Measurements from ENCODE around the gene ZNF185.
A peak's percentile ranks its signal among the peaks of the same experiment; 100 is the strongest.
"Not testable (repeated sequence)": the region's sequence is repeated elsewhere in the genome, so short reads cannot be mapped to it uniquely, and the experiment has no call there.

The ZNF185 gene

DNA sequence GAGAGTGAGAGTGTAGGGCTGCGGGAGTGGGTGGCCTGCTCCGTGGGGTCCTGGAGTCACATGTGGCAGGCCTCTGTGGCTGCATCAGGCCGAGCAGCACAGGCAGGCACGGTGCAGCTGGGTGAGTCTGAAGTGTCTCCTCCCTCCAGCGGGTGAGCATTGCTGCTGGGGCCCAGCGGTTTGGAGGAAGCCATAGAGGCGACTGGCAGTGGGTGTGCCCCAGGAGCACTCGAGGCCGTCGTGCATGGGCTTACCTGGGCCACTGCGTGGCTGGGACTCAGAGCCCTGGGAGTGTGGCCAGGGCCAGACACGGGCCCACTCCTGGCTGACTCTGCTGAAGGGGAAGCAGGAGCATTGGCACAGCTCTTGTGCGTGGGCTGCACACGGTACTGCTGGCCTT, 10.6 kb downstream of the ZNF185 start:
- Histone ChIP-seq H3K4me1 (ENCODE audit: insufficient read depth, low read length) (no peaks in the 10 kb centered on the region), H3K4me2 (ENCODE audit: insufficient read depth, low read length) (no peak overlapping the region), H3K4me3 (ENCODE audit: low read depth in 1 of 2, low read length in 2 of 2) (no peak overlapping the region), H3K27ac (ENCODE audit: low read length) (no peak overlapping the region), H4K20me1 (ENCODE audit: insufficient read depth, low read length) (no peaks in the 10 kb centered on the region), H3K9me3 (ENCODE audit: insufficient read depth, low read length, severe bottlenecking) (no peaks in the 10 kb centered on the region), H3K36me3 (ENCODE audit: insufficient read depth, low read length) (no peaks in the 10 kb centered on the region), H2AFZ (ENCODE audit: low read depth, low read length) (no peak overlapping the region), H3K27me3 (ENCODE audit: insufficient read depth, low read length, poor library complexity) (no peaks in the 10 kb centered on the region), H3K79me2 (ENCODE audit: insufficient read depth, low read length) (no peaks in the 10 kb centered on the region), H3K9ac (ENCODE audit: low read depth, low read length) (no peak overlapping the region)
- TF ChIP-seq, protein P1, sequence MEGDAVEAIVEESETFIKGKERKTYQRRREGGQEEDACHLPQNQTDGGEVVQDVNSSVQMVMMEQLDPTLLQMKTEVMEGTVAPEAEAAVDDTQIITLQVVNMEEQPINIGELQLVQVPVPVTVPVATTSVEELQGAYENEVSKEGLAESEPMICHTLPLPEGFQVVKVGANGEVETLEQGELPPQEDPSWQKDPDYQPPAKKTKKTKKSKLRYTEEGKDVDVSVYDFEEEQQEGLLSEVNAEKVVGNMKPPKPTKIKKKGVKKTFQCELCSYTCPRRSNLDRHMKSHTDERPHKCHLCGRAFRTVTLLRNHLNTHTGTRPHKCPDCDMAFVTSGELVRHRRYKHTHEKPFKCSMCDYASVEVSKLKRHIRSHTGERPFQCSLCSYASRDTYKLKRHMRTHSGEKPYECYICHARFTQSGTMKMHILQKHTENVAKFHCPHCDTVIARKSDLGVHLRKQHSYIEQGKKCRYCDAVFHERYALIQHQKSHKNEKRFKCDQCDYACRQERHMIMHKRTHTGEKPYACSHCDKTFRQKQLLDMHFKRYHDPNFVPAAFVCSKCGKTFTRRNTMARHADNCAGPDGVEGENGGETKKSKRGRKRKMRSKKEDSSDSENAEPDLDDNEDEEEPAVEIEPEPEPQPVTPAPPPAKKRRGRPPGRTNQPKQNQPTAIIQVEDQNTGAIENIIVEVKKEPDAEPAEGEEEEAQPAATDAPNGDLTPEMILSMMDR (IDR thresholded peaks at IDR 0.05; ENCODE audit: borderline replicate concordance, extremely low read depth, low read length, poor library complexity, severe bottlenecking): no peak
- no peak for TF ChIP-seq EZH2 (IDR thresholded peaks at IDR 0.05; ENCODE audit: borderline replicate concordance, low read depth, low read length, severe bottlenecking)
- ATAC-seq (ENCODE audit: insufficient read depth, low read depth): no peak
- DNase-seq: no peak

DNA sequence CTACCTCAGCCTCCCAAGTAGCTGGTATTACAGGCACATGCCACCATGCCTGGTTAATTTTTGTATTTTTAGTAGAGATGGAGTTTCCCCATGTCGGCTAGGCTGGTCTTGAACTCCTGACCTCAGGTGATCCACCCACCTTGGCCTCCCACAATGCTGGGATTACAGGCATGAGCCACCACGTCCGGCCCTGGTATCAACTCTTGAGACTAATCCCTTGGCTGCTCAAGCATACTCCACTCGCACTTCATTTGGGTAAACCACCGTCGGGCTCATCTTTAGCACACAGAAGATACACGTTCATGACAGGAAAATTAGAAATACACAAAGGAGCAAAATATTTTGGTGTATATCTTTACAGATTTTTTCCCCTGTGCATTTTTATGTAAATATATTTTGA, 12.2 kb downstream of the ZNF185 start:
- not testable (repeated sequence) for H3K4me3 ChIP-seq (ENCODE audit: low read depth in 1 of 2, low read length in 2 of 2); ATAC-seq (ENCODE audit: insufficient read depth, low read depth); DNase-seq; H2AFZ ChIP-seq (ENCODE audit: low read depth, low read length); H3K4me1 ChIP-seq (ENCODE audit: insufficient read depth, low read length); H3K9ac ChIP-seq (ENCODE audit: low read depth, low read length); H3K79me2 ChIP-seq (ENCODE audit: insufficient read depth, low read length); H3K9me3 ChIP-seq (ENCODE audit: insufficient read depth, low read length, severe bottlenecking); H3K27me3 ChIP-seq (ENCODE audit: insufficient read depth, low read length, poor library complexity); H3K27ac ChIP-seq (ENCODE audit: low read length); H3K36me3 ChIP-seq (ENCODE audit: insufficient read depth, low read length); H4K20me1 ChIP-seq (ENCODE audit: insufficient read depth, low read length); H3K4me2 ChIP-seq (ENCODE audit: insufficient read depth, low read length)

DNA sequence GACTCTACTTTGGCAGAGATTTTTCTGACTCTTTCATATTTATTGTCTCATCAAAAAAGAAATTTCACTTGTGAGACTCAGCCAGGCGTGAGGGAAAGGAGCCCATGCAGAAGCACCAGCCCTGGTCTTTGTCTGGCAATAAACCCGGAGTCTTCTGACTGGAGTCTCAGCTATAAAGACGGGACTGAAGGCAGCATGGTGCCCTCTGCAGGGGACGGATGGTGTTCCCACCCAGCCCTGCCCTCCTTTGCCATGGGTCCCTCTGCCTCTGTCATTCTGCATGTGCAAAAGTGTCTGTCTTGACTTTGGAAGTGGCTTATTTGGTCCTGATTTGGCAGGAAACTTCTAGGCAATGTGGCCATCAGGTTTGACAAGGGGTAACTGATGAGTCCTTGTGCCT, 14.2 kb downstream of the ZNF185 start:
- Histone ChIP-seq H3K4me2 (ENCODE audit: insufficient read depth, low read length) (no peak overlapping the region), H3K27me3 (ENCODE audit: insufficient read depth, low read length, poor library complexity) (no peaks in the 10 kb centered on the region), H4K20me1 (ENCODE audit: insufficient read depth, low read length) (no peaks in the 10 kb centered on the region), H3K27ac (ENCODE audit: low read length) (no peak overlapping the region), H3K36me3 (ENCODE audit: insufficient read depth, low read length) (no peaks in the 10 kb centered on the region), H3K4me3 (ENCODE audit: low read depth in 1 of 2, low read length in 2 of 2) (no peak overlapping the region), H3K9ac (ENCODE audit: low read depth, low read length) (no peak overlapping the region), H3K9me3 (ENCODE audit: insufficient read depth, low read length, severe bottlenecking) (no peaks in the 10 kb centered on the region), H3K79me2 (ENCODE audit: insufficient read depth, low read length) (no peaks in the 10 kb centered on the region), H3K4me1 (ENCODE audit: insufficient read depth, low read length) (no peaks in the 10 kb centered on the region), H2AFZ (ENCODE audit: low read depth, low read length) (no peak overlapping the region)
- no peak for TF ChIP-seq EZH2 (IDR thresholded peaks at IDR 0.05; ENCODE audit: borderline replicate concordance, low read depth, low read length, severe bottlenecking)
- TF ChIP-seq, protein P1 (IDR thresholded peaks at IDR 0.05; ENCODE audit: borderline replicate concordance, extremely low read depth, low read length, poor library complexity, severe bottlenecking): peak; percentile 19
- DNase-seq: no peak
- ATAC-seq (ENCODE audit: insufficient read depth, low read depth): peak; percentile 48; the same call in 1 of the 3 replicates

DNA sequence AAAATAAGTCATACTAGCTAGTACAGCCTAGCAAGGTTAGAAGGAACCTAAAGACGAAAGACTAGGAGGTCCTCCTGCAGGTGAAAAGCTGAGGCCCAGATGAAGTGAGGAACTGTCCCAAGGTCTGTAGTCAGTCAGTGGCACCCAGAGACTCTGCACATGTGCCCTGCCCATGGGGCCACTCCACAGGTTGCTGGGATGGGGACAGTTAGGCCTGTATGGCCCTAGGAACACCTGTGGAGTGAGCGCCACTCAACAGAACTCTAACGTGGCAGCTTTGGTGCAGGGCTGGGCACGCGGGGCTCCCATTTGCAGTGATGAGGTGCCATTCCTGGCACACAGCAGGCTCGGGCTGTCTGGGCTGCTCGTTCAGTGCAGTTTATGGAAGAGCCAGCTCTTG, 14.8 kb downstream of the ZNF185 start:
- no peaks in the 10 kb centered on the region for H3K9me3 ChIP-seq (ENCODE audit: insufficient read depth, low read length, severe bottlenecking)
- H3K79me2 ChIP-seq (ENCODE audit: insufficient read depth, low read length): no peaks in the 10 kb centered on the region
- no peak overlapping the region for H2AFZ ChIP-seq (ENCODE audit: low read depth, low read length)
- no peaks in the 10 kb centered on the region for H3K4me1 ChIP-seq (ENCODE audit: insufficient read depth, low read length)
- ATAC-seq (ENCODE audit: insufficient read depth, low read depth) (no peak), DNase-seq (no peak)
- H4K20me1 ChIP-seq (ENCODE audit: insufficient read depth, low read length): no peaks in the 10 kb centered on the region
- H3K27ac ChIP-seq (ENCODE audit: low read length): no peak overlapping the region
- no peak overlapping the region for H3K4me2 ChIP-seq (ENCODE audit: insufficient read depth, low read length)
- TF ChIP-seq, protein P1 (IDR thresholded peaks at IDR 0.05; ENCODE audit: borderline replicate concordance, extremely low read depth, low read length, poor library complexity, severe bottlenecking): no peak
- TF ChIP-seq EZH2 (IDR thresholded peaks at IDR 0.05; ENCODE audit: borderline replicate concordance, low read depth, low read length, severe bottlenecking): no peak
- H3K9ac ChIP-seq (ENCODE audit: low read depth, low read length): no peak overlapping the region
- no peak overlapping the region for H3K4me3 ChIP-seq (ENCODE audit: low read depth in 1 of 2, low read length in 2 of 2)
- no peaks in the 10 kb centered on the region for H3K36me3 ChIP-seq (ENCODE audit: insufficient read depth, low read length)
- H3K27me3 ChIP-seq (ENCODE audit: insufficient read depth, low read length, poor library complexity): no peaks in the 10 kb centered on the region
